Measurements from ENCODE around the gene HPSE.

The HPSE gene

GRCh38 chr4:83334425-83335241 lies at the start of gene HPSE:
Gene HPSE (minus strand): TSS chr4:83334848. CDS start chr4:83334782, 66 bp downstream.
- H3K36me3 Mint-ChIP-seq (ENCODE audit: low read depth) = peaks cover 8% of the 10 kb centered on the region
- peak within 1 kb of the TSS; percentile 92 for H3K4me3 Mint-ChIP-seq
- peaks cover 14% of the 10 kb centered on the region for H3K4me1 Mint-ChIP-seq (ENCODE audit: low read depth)
- H3K27me3 Mint-ChIP-seq (ENCODE audit: low read depth) = peaks cover 26% of the 10 kb centered on the region
- peak within 1 kb of the TSS; percentile 75 for H3K27ac Mint-ChIP-seq
- peaks cover 17% of the 10 kb centered on the region for H3K9me3 Mint-ChIP-seq

- Mint-ChIP-seq H3K4me1 (ENCODE audit: low read depth) (peaks cover 4% of the 10 kb centered on the region), H3K36me3 (ENCODE audit: low read depth) (no peaks in the 10 kb centered on the region), H3K27ac (no peak overlapping the region), H3K9me3 (peaks cover 18% of the 10 kb centered on the region), H3K4me3 (no peak overlapping the region), H3K27me3 (ENCODE audit: low read depth) (no peaks in the 10 kb centered on the region)
These were observed 48.2 kb upstream of the HPSE start for GRCh38 chr4:83382850-83383249.

GRCh38 chr4:83381173-83381572 lies 46.5 kb upstream of the HPSE start:
- Mint-ChIP-seq H3K27ac (no peak overlapping the region), H3K27me3 (ENCODE audit: low read depth) (no peaks in the 10 kb centered on the region), H3K4me1 (ENCODE audit: low read depth) (peaks cover 4% of the 10 kb centered on the region), H3K4me3 (no peak overlapping the region), H3K36me3 (ENCODE audit: low read depth) (peaks cover 3% of the 10 kb centered on the region), H3K9me3 (peaks cover 31% of the 10 kb centered on the region)

GRCh38 chr4:83378419-83378818 lies 43.8 kb upstream of the HPSE start:
- Mint-ChIP-seq H3K27me3 (ENCODE audit: low read depth) (no peaks in the 10 kb centered on the region), H3K4me3 (no peak overlapping the region), H3K4me1 (ENCODE audit: low read depth) (peaks cover 4% of the 10 kb centered on the region), H3K9me3 (peaks cover 36% of the 10 kb centered on the region), H3K36me3 (ENCODE audit: low read depth) (peaks cover 6% of the 10 kb centered on the region), H3K27ac (no peak overlapping the region)

GRCh38 chr4:83372931-83373330 lies 38.3 kb upstream of the HPSE start:
- peaks cover 19% of the 10 kb centered on the region for H3K9me3 Mint-ChIP-seq
- H3K4me1 Mint-ChIP-seq (ENCODE audit: low read depth) = peaks cover 7% of the 10 kb centered on the region
- no peak overlapping the region for H3K4me3 Mint-ChIP-seq
- no peaks in the 10 kb centered on the region for H3K27me3 Mint-ChIP-seq (ENCODE audit: low read depth)
- peaks cover 6% of the 10 kb centered on the region for H3K36me3 Mint-ChIP-seq (ENCODE audit: low read depth)
- H3K27ac Mint-ChIP-seq = no peak overlapping the region

GRCh38 chr4:83371936-83372335 lies 37.3 kb upstream of the HPSE start:
- peaks cover 10% of the 10 kb centered on the region for H3K9me3 Mint-ChIP-seq
- H3K36me3 Mint-ChIP-seq (ENCODE audit: low read depth) = peaks cover 5% of the 10 kb centered on the region
- H3K4me1 Mint-ChIP-seq (ENCODE audit: low read depth) = peaks cover 7% of the 10 kb centered on the region
- H3K27me3 Mint-ChIP-seq (ENCODE audit: low read depth) = peaks cover 1% of the 10 kb centered on the region
- no peak overlapping the region for H3K27ac Mint-ChIP-seq
- H3K4me3 Mint-ChIP-seq = no peak overlapping the region

- Mint-ChIP-seq H3K9me3 (peaks cover 6% of the 10 kb centered on the region), H3K27me3 (ENCODE audit: low read depth) (peaks cover 8% of the 10 kb centered on the region), H3K4me1 (ENCODE audit: low read depth) (peaks cover 7% of the 10 kb centered on the region), H3K4me3 (no peak overlapping the region), H3K27ac (no peak overlapping the region), H3K36me3 (ENCODE audit: low read depth) (peaks cover 4% of the 10 kb centered on the region)
These were observed 36.6 kb upstream of the HPSE start for GRCh38 chr4:83371235-83371634.

- no peak overlapping the region for H3K27ac Mint-ChIP-seq
- no peaks in the 10 kb centered on the region for H3K9me3 Mint-ChIP-seq
- H3K36me3 Mint-ChIP-seq (ENCODE audit: low read depth) = no peaks in the 10 kb centered on the region
- H3K4me1 Mint-ChIP-seq (ENCODE audit: low read depth) = peaks cover 7% of the 10 kb centered on the region
- no peak overlapping the region for H3K4me3 Mint-ChIP-seq
- peaks cover 11% of the 10 kb centered on the region for H3K27me3 Mint-ChIP-seq (ENCODE audit: low read depth)
These were observed 35.9 kb upstream of the HPSE start for GRCh38 chr4:83370640-83370906.

- H3K36me3 Mint-ChIP-seq (ENCODE audit: low read depth) = no peaks in the 10 kb centered on the region
- peaks cover 14% of the 10 kb centered on the region for H3K27me3 Mint-ChIP-seq (ENCODE audit: low read depth)
- H3K4me3 Mint-ChIP-seq = no peak overlapping the region
- no peaks in the 10 kb centered on the region for H3K9me3 Mint-ChIP-seq
- no peak overlapping the region for H3K27ac Mint-ChIP-seq
- peaks cover 7% of the 10 kb centered on the region for H3K4me1 Mint-ChIP-seq (ENCODE audit: low read depth)
These were observed 35.4 kb upstream of the HPSE start for GRCh38 chr4:83369831-83370639.

GRCh38 chr4:83364312-83364711 lies 29.7 kb upstream of the HPSE start:
- Mint-ChIP-seq H3K36me3 (ENCODE audit: low read depth) (no peaks in the 10 kb centered on the region), H3K4me3 (no peak overlapping the region), H3K9me3 (no peaks in the 10 kb centered on the region), H3K27me3 (ENCODE audit: low read depth) (peaks cover 14% of the 10 kb centered on the region), H3K27ac (no peak overlapping the region), H3K4me1 (ENCODE audit: low read depth) (peaks cover under 1% of the 10 kb centered on the region)

- no peak overlapping the region for H3K27ac Mint-ChIP-seq
- no peak overlapping the region for H3K4me3 Mint-ChIP-seq
- H3K9me3 Mint-ChIP-seq = no peaks in the 10 kb centered on the region
- H3K36me3 Mint-ChIP-seq (ENCODE audit: low read depth) = no peaks in the 10 kb centered on the region
- H3K27me3 Mint-ChIP-seq (ENCODE audit: low read depth) = peaks cover 14% of the 10 kb centered on the region
- H3K4me1 Mint-ChIP-seq (ENCODE audit: low read depth) = no peaks in the 10 kb centered on the region
These were observed 28.1 kb upstream of the HPSE start for GRCh38 chr4:83362492-83363329.

GRCh38 chr4:83361416-83362103 lies 26.9 kb upstream of the HPSE start:
- H3K9me3 Mint-ChIP-seq = no peaks in the 10 kb centered on the region
- no peak overlapping the region for H3K27ac Mint-ChIP-seq
- no peak overlapping the region for H3K4me3 Mint-ChIP-seq
- peaks cover 9% of the 10 kb centered on the region for H3K27me3 Mint-ChIP-seq (ENCODE audit: low read depth)
- H3K36me3 Mint-ChIP-seq (ENCODE audit: low read depth) = no peaks in the 10 kb centered on the region
- H3K4me1 Mint-ChIP-seq (ENCODE audit: low read depth) = peaks cover 11% of the 10 kb centered on the region

- Mint-ChIP-seq H3K36me3 (ENCODE audit: low read depth) (no peaks in the 10 kb centered on the region), H3K4me3 (no peak overlapping the region), H3K4me1 (ENCODE audit: low read depth) (peaks cover 15% of the 10 kb centered on the region), H3K27me3 (ENCODE audit: low read depth) (no peaks in the 10 kb centered on the region), H3K9me3 (no peaks in the 10 kb centered on the region), H3K27ac (no peak overlapping the region)
These were observed 25.4 kb upstream of the HPSE start for GRCh38 chr4:83360018-83360417.

- no peak overlapping the region for H3K27ac Mint-ChIP-seq
- peaks cover 18% of the 10 kb centered on the region for H3K4me1 Mint-ChIP-seq (ENCODE audit: low read depth)
- peaks cover 2% of the 10 kb centered on the region for H3K36me3 Mint-ChIP-seq (ENCODE audit: low read depth)
- peaks cover 9% of the 10 kb centered on the region for H3K9me3 Mint-ChIP-seq
- H3K27me3 Mint-ChIP-seq (ENCODE audit: low read depth) = no peaks in the 10 kb centered on the region
- H3K4me3 Mint-ChIP-seq = no peak overlapping the region
These were observed 23.8 kb upstream of the HPSE start for GRCh38 chr4:83358410-83358809.
